ENCODE measurements around the gene CHAC2. TPM values are rescaled to one million over a fixed set of nuclear protein-coding genes. Genes with fewer than 3 reads are reported as not detected.

Gene CHAC2
- total and polyA plus RNA-seq, 8 donors = 0.51 to 1.3 (median 1.1) TPM

GRCh38 chr2:53750041-53750768, 17.4 kb upstream of the CHAC2 start:
- intact Hi-C loops (cut with DNase I) = no loop called here
- FAIRE-seq (no peak), DNase-seq (no peak), ATAC-seq (no peak)
- H3K36me3 ChIP-seq = no peaks in the 10 kb centered on the region
- TF ChIP-seq CTCF (IDR thresholded peaks at IDR 0.05) = no peak
- 76 to 77% methylated on average over 4 of the region's 4 CpGs for WGBS, 2 donors
- H3K4me3 ChIP-seq = no peak overlapping the region
- no peak overlapping the region for H3K27ac ChIP-seq
- H3K4me1 ChIP-seq = no peaks in the 10 kb centered on the region
- H3K9me3 ChIP-seq = no peaks in the 10 kb centered on the region
- H3K27me3 ChIP-seq = no peaks in the 10 kb centered on the region

- Histone ChIP-seq H3K9me3 (no peaks in the 10 kb centered on the region), H3K36me3 (no peaks in the 10 kb centered on the region), H3K4me3 (no peak overlapping the region), H3K27me3 (no peaks in the 10 kb centered on the region), H3K4me1 (no peaks in the 10 kb centered on the region), H3K27ac (no peak overlapping the region)
- no peak for DNase-seq
- FAIRE-seq = no peak
- intact Hi-C loops (cut with DNase I) = no loop called here
- no peak for TF ChIP-seq CTCF (IDR thresholded peaks at IDR 0.05)
- WGBS, 2 donors = 91 to 93% methylated on average over 1 of the region's 1 CpG
- ATAC-seq = no peak
These were observed 15.9 kb upstream of the CHAC2 start for GRCh38 chr2:53751728-53752127.

GRCh38 chr2:53752385-53752784, 15.2 kb upstream of the CHAC2 start:
- no peaks in the 10 kb centered on the region for H3K9me3 ChIP-seq
- H3K27me3 ChIP-seq = no peaks in the 10 kb centered on the region
- FAIRE-seq (no peak), DNase-seq (no peak), ATAC-seq (no peak)
- WGBS, 2 donors = 87 to 90% methylated on average over 4 of the region's 4 CpGs
- H3K27ac ChIP-seq = no peak overlapping the region
- intact Hi-C loops (cut with DNase I) = no loop called here
- no peaks in the 10 kb centered on the region for H3K36me3 ChIP-seq
- H3K4me1 ChIP-seq = no peaks in the 10 kb centered on the region
- no peak overlapping the region for H3K4me3 ChIP-seq
- no peak for TF ChIP-seq CTCF (IDR thresholded peaks at IDR 0.05)

- intact Hi-C loops (cut with DNase I) = no loop called here
- H3K4me1 ChIP-seq = no peaks in the 10 kb centered on the region
- FAIRE-seq = no peak
- ATAC-seq = no peak
- TF ChIP-seq CTCF (IDR thresholded peaks at IDR 0.05) = no peak
- no peaks in the 10 kb centered on the region for H3K9me3 ChIP-seq
- H3K36me3 ChIP-seq = no peaks in the 10 kb centered on the region
- H3K4me3 ChIP-seq = no peak overlapping the region
- no peak for DNase-seq
- no peaks in the 10 kb centered on the region for H3K27me3 ChIP-seq
- no peak overlapping the region for H3K27ac ChIP-seq
These were observed 14.6 kb upstream of the CHAC2 start for GRCh38 chr2:53753041-53753440.

GRCh38 chr2:53755121-53755520, 12.5 kb upstream of the CHAC2 start:
- no peaks in the 10 kb centered on the region for H3K4me1 ChIP-seq
- ATAC-seq (peak in 1 of 4 donors; percentile 55), FAIRE-seq (no peak), DNase-seq (peak in 1 of 6 donors; percentile 29)
- intact Hi-C loops (cut with DNase I) = no loop called here
- WGBS, 2 donors = 59 to 62% methylated on average over 2 of the region's 2 CpGs
- H3K9me3 ChIP-seq = no peaks in the 10 kb centered on the region
- no peak for TF ChIP-seq CTCF (IDR thresholded peaks at IDR 0.05)
- no peaks in the 10 kb centered on the region for H3K36me3 ChIP-seq
- H3K27ac ChIP-seq = no peak overlapping the region
- no peaks in the 10 kb centered on the region for H3K27me3 ChIP-seq
- H3K4me3 ChIP-seq = no peak overlapping the region

Data from pancreas (tissue), 10 donors.